Neural progenitor cell (in vitro differentiated cells): ENCODE data around the gene PTPRN2.

Experiments
- EZH2 ChIP-seq: fragments of 200-600 bp; sonication (generic); IDR thresholded peaks from 2 replicates; pipeline ENCODE4 v1.6.1; 2017; ENCODE audit warnings: antibody characterized with exemption, mild to moderate bottlenecking, moderate library complexity
- EZH2phosphoT487 ChIP-seq: fragments of 200-600 bp; sonication (generic); IDR thresholded peaks from 2 replicates; pipeline ENCODE4 v1.6.1; 2017; ENCODE audit warnings: antibody characterized with exemption
- TF ChIP-seq, protein P1 (sequence below): fragments of 200-600 bp; sonication (generic); IDR thresholded peaks from 2 replicates; pipeline ENCODE4 v1.5.1; 2017; ENCODE audit warnings: antibody characterized with exemption, mild to moderate bottlenecking

DNA sequence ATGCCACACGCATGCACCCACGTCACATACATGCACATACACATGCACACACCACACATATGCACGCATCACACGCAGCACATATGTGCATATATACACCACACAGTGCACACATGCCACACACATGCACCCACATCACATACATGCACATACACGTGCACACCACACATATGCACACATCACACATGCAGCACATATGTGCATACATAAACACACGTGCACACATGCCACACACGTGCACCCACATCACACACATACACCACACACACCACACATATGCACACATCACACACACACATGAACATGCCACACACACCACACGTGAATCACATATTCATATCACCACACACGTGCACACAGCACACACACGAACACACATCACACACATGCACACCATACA lies 338.8 kb downstream of the PTPRN2 start:
- TF ChIP-seq, protein P1, sequence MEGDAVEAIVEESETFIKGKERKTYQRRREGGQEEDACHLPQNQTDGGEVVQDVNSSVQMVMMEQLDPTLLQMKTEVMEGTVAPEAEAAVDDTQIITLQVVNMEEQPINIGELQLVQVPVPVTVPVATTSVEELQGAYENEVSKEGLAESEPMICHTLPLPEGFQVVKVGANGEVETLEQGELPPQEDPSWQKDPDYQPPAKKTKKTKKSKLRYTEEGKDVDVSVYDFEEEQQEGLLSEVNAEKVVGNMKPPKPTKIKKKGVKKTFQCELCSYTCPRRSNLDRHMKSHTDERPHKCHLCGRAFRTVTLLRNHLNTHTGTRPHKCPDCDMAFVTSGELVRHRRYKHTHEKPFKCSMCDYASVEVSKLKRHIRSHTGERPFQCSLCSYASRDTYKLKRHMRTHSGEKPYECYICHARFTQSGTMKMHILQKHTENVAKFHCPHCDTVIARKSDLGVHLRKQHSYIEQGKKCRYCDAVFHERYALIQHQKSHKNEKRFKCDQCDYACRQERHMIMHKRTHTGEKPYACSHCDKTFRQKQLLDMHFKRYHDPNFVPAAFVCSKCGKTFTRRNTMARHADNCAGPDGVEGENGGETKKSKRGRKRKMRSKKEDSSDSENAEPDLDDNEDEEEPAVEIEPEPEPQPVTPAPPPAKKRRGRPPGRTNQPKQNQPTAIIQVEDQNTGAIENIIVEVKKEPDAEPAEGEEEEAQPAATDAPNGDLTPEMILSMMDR: no peak
- TF ChIP-seq EZH2phosphoT487 (no peak), EZH2 (no peak)
